ENCODE data around the gene ZNF784. TPM values are rescaled to one million over a fixed set of nuclear protein-coding genes. Genes with fewer than 3 reads are reported as not detected.
A peak's percentile ranks its signal among the peaks of the same experiment; 100 is the strongest.

ZNF784 gene
- total and polyA plus RNA-seq, 2 of the 8 experiments (the other 6 are each of a cell fraction or from before 2014, with no cell fraction given), result 6.5 to 8.0 TPM

DNA sequence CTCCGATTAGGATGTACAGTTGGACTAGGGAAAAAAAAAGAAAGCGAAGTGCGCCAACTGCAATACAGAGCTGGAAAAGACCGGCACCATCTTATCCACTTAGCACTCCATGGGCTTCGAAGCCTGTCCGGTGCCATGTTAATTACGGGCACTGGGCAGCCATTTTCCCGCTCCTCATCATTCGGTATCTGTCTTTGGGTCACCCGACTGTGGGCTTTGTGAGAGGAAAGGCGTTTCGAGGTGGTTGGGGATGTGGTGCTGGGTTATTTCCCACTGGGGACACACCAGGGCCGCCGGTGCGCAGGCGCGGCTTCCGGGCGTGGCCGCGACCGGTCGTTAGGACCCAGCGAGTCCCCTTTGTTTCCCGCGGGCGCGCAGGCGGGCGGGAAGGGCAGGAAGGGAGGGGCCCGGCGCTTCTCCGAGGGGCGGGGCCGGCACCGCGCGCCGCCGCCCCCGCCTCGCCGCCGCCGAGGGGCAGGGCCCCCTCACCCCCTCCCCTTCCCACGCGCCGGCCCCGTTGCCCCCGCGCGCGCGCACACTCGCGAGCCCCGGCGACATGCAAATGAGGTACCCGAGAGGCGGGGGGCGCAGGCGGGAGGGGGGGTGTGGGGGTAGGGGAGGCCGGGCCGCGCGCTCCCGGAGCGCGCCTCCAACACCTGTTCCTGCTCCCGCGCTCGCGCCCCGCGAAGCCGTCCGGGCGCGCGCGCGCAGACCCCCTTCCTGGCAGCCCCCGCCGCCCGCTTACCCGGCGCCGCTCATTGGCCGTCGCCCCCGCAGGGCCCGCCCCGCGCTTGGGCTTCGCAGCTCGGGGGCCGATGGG lies 24.3 kb downstream of the ZNF784 start, which contains the start of gene ZNF524:
TSS of gene ZNF524 (plus strand) at position 447 of the 820 bp plus-strand sequence. CDS start 1,825 bp downstream, outside the sequence.
- H2BK12ac ChIP-seq (ENCODE audit: low read depth, low read length), result peak within 1 kb of the TSS; percentile 89
- H4K20me1 ChIP-seq (replicated peaks in 1 of 2; ENCODE audit: control insufficient read depth in 1 of 2, insufficient read depth in 2 of 2, low read length in 2 of 2), result peaks cover 0 to 4% of the 10 kb centered on the region in 2 experiments
- DNase-seq (ENCODE audit: low read depth in 1 of 2, low spot score in 2 of 2) (peak in 1 of 2 experiments; percentile 91), FAIRE-seq (no peak)
- H3K14ac ChIP-seq (ENCODE audit: insufficient read length), result no peak within 1 kb of the TSS
- H2BK120ac ChIP-seq (replicated peaks; ENCODE audit: low read depth, low read length), result peak within 1 kb of the TSS; percentile 99
- peak within 1 kb of the TSS; percentile 66; the same call in 1 of the 2 replicates for H2BK20ac ChIP-seq (ENCODE audit: low read length)
- H3K36me3 ChIP-seq (ENCODE audit: control insufficient read depth in 2 of 4, insufficient read depth in 4 of 4, low read length in 3 of 4), result peaks cover 0 to 8% (median 7%) of the 10 kb centered on the region in 4 experiments; a peak in 3 of 8 replicates
- H3K9ac ChIP-seq (replicated peaks in 1 of 4; ENCODE audit: extremely low read depth in 1 of 4, low read depth in 3 of 4, low read length in 3 of 4), result peak within 1 kb of the TSS; percentile 95 to 100 (median 100)
- POLR2A ChIA-PET (ENCODE audit: partially characterized antibody), result interaction anchor here (0.6 to 3.7 kb wide), 36 partner anchors 10 to 1789 kb away, joined by 3 to 42 read pairs (median 4); partner anchors contain the start of genes HSPBP1, NAT14, TMEM238 and U2AF2
- WGBS, 2 experiments (ENCODE audit: extremely low coverage in 1 of 2, insufficient coverage in 1 of 2, insufficient read length in 1 of 2, insufficient replicate concordance in 2 of 2, low coverage in 1 of 2, low lambda C conversion rate in 2 of 2, missing lambda C conversion rate in 1 of 2), result 2% methylated on average over 18 of the region's 97 CpGs; no CpG with 5 or more reads in 1 of the 2 experiments
- peak within 1 kb of the TSS; percentile 98 for H3K56ac ChIP-seq (replicated peaks; ENCODE audit: insufficient read length, low read depth, low read length)
- peak within 1 kb of the TSS; percentile 100 for H4K91ac ChIP-seq (replicated peaks; ENCODE audit: insufficient read length, low read length)
- H3K18ac ChIP-seq (ENCODE audit: extremely low read depth, low read length), result peak within 1 kb of the TSS; percentile 97
- H3K4me1 ChIP-seq (replicated peaks in 1 of 4; ENCODE audit: control insufficient read depth in 3 of 4, insufficient read depth in 4 of 4, low read length in 3 of 4), result peaks cover 0 to 14% (median 8%) of the 10 kb centered on the region in 4 experiments; a peak in 5 of 7 replicates
- peak within 1 kb of the TSS; percentile 83; the same call in 1 of the 2 replicates for H2BK15ac ChIP-seq (ENCODE audit: low read length)
- peak within 1 kb of the TSS; percentile 76; the same call in 1 of the 2 replicates for H2AFZ ChIP-seq (ENCODE audit: low read length)
- H4K5ac ChIP-seq (ENCODE audit: insufficient read length, low read depth, low read length), result peak within 1 kb of the TSS; percentile 92
- no peaks in the 10 kb centered on the region for H3K9me3 ChIP-seq (ENCODE audit: insufficient read depth in 2 of 2, low read depth in 1 of 2, low read length in 1 of 2)
- no peaks in the 10 kb centered on the region for H3K27me3 ChIP-seq (replicated peaks in 1 of 4; ENCODE audit: control insufficient read depth in 3 of 4, extremely low read depth in 1 of 4, insufficient read depth in 3 of 4, low read length in 3 of 4)
- no peak within 1 kb of the TSS; the same call in 1 of the 2 replicates for H2AK5ac ChIP-seq (ENCODE audit: low read depth, low read length)
- H3K4ac ChIP-seq (replicated peaks; ENCODE audit: insufficient read length, low read depth, low read length), result peak within 1 kb of the TSS; percentile 93
- peak within 1 kb of the TSS; percentile 90 to 95 for H3K4me2 ChIP-seq (ENCODE audit: insufficient read depth in 1 of 2, low read depth in 2 of 2, low read length in 2 of 2)
- peak within 1 kb of the TSS; percentile 100; the same call in 1 of the 2 replicates for H4K8ac ChIP-seq (ENCODE audit: extremely low read depth, insufficient read depth, low read length)
- CTCF ChIA-PET (ENCODE audit: partially characterized antibody), result interaction anchor here (0.6 to 1.5 kb wide), 4 partner anchors 12 to 19 kb away, joined by 3 read pairs; no protein-coding TSS in a partner anchor
- H3K79me1 ChIP-seq (ENCODE audit: low read depth, low read length), result peaks cover 3% of the 10 kb centered on the region
- peaks cover 14% of the 10 kb centered on the region for H3K23me2 ChIP-seq (ENCODE audit: low read depth, low read length)
- peak within 1 kb of the TSS; percentile 98 for H2BK5ac ChIP-seq (ENCODE audit: low read depth, low read length)
- H3K4me3 ChIP-seq (ENCODE audit: extremely low read depth in 1 of 4, insufficient read depth in 2 of 4, low read depth in 3 of 4, low read length in 4 of 4), result peak within 1 kb of the TSS; percentile 78 to 95 (median 86)
- H3K23ac ChIP-seq (ENCODE audit: insufficient read length), result no peak within 1 kb of the TSS
- H3K79me2 ChIP-seq (ENCODE audit: control insufficient read depth in 1 of 2, insufficient read depth in 2 of 2, low read length in 2 of 2), result peaks cover 0 to 3% of the 10 kb centered on the region in 2 experiments; a peak in 2 of 4 replicates
- H3K27ac ChIP-seq (ENCODE audit: low read depth, low read length), result peak within 1 kb of the TSS; percentile 100
- TF ChIP-seq PHF8 (conservative IDR thresholded peaks at IDR 0.05; ENCODE audit: low read depth, low read length), result peak; percentile 63; the same call in 1 of the 2 replicates
- TF ChIP-seq, protein P1, sequence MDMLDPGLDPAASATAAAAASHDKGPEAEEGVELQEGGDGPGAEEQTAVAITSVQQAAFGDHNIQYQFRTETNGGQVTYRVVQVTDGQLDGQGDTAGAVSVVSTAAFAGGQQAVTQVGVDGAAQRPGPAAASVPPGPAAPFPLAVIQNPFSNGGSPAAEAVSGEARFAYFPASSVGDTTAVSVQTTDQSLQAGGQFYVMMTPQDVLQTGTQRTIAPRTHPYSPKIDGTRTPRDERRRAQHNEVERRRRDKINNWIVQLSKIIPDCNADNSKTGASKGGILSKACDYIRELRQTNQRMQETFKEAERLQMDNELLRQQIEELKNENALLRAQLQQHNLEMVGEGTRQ (IDR thresholded peaks at IDR 0.05; ENCODE audit: low read length), result no peak
- peak; percentile 51 for TF ChIP-seq KDM5A (IDR thresholded peaks at IDR 0.05; ENCODE audit: low read length)
- no peak for TF ChIP-seq HDAC6 (IDR thresholded peaks at IDR 0.05; ENCODE audit: low read depth, low read length)
- no peak for TF ChIP-seq CHD1 (IDR thresholded peaks at IDR 0.05; ENCODE audit: low read depth, low read length)
- TF ChIP-seq, protein P2, sequence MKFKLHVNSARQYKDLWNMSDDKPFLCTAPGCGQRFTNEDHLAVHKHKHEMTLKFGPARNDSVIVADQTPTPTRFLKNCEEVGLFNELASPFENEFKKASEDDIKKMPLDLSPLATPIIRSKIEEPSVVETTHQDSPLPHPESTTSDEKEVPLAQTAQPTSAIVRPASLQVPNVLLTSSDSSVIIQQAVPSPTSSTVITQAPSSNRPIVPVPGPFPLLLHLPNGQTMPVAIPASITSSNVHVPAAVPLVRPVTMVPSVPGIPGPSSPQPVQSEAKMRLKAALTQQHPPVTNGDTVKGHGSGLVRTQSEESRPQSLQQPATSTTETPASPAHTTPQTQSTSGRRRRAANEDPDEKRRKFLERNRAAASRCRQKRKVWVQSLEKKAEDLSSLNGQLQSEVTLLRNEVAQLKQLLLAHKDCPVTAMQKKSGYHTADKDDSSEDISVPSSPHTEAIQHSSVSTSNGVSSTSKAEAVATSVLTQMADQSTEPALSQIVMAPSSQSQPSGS (IDR thresholded peaks at IDR 0.05; ENCODE audit: low read length), result no peak
- peak; percentile 65; the same call in 1 of the 2 replicates for TF ChIP-seq TAF1 (IDR thresholded peaks at IDR 0.05; ENCODE audit: low read depth, low read length)
